Measurements from ENCODE around the gene TRIO. TPM values are rescaled to one million over a fixed set of nuclear protein-coding genes. Genes with fewer than 3 reads are reported as not detected.

Gene TRIO
- total and polyA plus RNA-seq, 10 of the 15 experiments (the other 5 are each of a cell fraction or from before 2014, with no cell fraction given): 5.1 to 96.4 (median 44.6) TPM

DNA sequence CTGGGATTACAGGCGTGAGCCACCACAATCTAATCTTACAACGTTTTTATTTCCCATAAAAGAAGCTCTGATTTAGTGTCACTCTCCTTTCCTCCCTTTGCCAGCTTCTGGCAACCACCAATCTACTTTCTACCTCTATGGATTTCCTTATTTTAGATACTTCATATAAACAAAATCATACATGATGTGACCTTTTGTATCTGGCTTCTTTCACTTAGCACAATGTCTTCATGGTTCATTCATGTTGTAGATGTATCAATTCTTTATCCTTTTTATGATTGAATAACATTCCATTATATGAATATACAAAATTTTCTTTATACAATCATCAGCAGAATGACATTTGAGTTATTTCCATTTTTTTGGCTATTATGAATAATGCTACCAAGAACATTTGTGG lies 9.7 kb upstream of the TRIO start:
- RAD21 ChIA-PET (ENCODE audit: unreplicated experiment): interaction anchor here (1.6 kb wide), 1 partner anchor 52 kb away, joined by 3 read pairs; no protein-coding TSS in a partner anchor
- WGBS (ENCODE audit: insufficient coverage, insufficient replicate concordance, low lambda C conversion rate, missing lambda C conversion rate): 23% methylated on average over 2 of the region's 2 CpGs
- TF ChIP-seq CBX3 (IDR thresholded peaks at IDR 0.05; ENCODE audit: borderline replicate concordance, low read depth) (no peak), LARP7 (IDR thresholded peaks at IDR 0.05) (no peak), SMAD1 (IDR thresholded peaks at IDR 0.05; ENCODE audit: low read depth, partially characterized antibody) (no peak), TCF7 (IDR thresholded peaks at IDR 0.05; ENCODE audit: borderline replicate concordance) (no peak), SMARCA5 (IDR thresholded peaks at IDR 0.05) (no peak), MEF2A (IDR thresholded peaks at IDR 0.05; ENCODE audit: insufficient read depth, low read depth, low read length) (no peak)
- Histone ChIP-seq H3K36me3 (ENCODE audit: control insufficient read depth in 2 of 2, insufficient read depth in 2 of 2, low read length in 1 of 2) (no peaks in the 10 kb centered on the region), H4K20me1 (ENCODE audit: control insufficient read depth, insufficient read depth) (no peaks in the 10 kb centered on the region), H3K9ac (ENCODE audit: control insufficient read depth, insufficient read depth, low read length) (no peak overlapping the region), H3K9me3 (replicated peaks; ENCODE audit: control insufficient read depth, insufficient read depth, low read length) (peaks cover 6% of the 10 kb centered on the region; the same call in 2 of the 3 replicates), H3K27ac (ENCODE audit: control insufficient read depth, insufficient read depth) (no peak overlapping the region), H3K4me3 (no peak overlapping the region), H2AFZ (ENCODE audit: control insufficient read depth, low read depth, low read length) (no peak overlapping the region), H3K4me1 (ENCODE audit: control insufficient read depth, insufficient read depth, low read length) (no peaks in the 10 kb centered on the region), H3K79me2 (ENCODE audit: control insufficient read depth, insufficient read depth, low read length) (no peaks in the 10 kb centered on the region), H3K27me3 (replicated peaks in 1 of 2; ENCODE audit: control insufficient read depth in 2 of 2, insufficient read depth in 2 of 2, low read length in 1 of 2) (no peaks in the 10 kb centered on the region; a peak in 2 of 4 replicates), H3K4me2 (ENCODE audit: control insufficient read depth, insufficient read depth) (no peak overlapping the region)
- BruUV-seq (replicated peaks): no TSS peak
- FAIRE-seq (no peak), DNase-seq (ENCODE audit: low read depth, low spot score) (no peak), ATAC-seq (no peak)
- POLR2A ChIA-PET: no interaction called here
- intact Hi-C loops (cut with micrococcal nuclease; ENCODE audit: unreplicated experiment): no loop called here
- CTCF ChIA-PET: no interaction called here
- in situ Hi-C loops (cut with MboI): no loop called here
- SMC1A ChIA-PET (ENCODE audit: uncharacterized antibody, unreplicated experiment): interaction anchor here (1.4 kb wide), 1 partner anchor 19 kb away, joined by 3 read pairs; no protein-coding TSS in a partner anchor

DNA sequence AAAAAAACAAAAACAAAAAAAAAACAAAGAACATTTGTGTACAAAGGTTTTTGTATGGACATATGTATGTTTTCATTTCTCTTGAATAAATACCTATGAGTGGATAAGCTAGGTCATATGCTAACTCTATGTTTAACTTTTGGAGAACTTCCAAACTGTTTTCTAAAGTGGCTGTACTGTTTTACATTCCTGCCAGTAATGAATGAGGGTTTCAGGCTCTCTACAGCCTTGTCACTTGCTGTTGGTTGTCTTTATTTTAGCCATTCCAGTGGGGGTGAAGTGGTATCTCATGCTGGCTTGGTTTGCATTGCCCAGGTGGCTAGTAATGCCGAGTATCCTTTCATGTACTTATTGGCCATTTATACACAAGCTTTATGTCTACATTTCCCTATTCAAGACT lies 9.1 kb upstream of the TRIO start:
- TF ChIP-seq, protein P1, sequence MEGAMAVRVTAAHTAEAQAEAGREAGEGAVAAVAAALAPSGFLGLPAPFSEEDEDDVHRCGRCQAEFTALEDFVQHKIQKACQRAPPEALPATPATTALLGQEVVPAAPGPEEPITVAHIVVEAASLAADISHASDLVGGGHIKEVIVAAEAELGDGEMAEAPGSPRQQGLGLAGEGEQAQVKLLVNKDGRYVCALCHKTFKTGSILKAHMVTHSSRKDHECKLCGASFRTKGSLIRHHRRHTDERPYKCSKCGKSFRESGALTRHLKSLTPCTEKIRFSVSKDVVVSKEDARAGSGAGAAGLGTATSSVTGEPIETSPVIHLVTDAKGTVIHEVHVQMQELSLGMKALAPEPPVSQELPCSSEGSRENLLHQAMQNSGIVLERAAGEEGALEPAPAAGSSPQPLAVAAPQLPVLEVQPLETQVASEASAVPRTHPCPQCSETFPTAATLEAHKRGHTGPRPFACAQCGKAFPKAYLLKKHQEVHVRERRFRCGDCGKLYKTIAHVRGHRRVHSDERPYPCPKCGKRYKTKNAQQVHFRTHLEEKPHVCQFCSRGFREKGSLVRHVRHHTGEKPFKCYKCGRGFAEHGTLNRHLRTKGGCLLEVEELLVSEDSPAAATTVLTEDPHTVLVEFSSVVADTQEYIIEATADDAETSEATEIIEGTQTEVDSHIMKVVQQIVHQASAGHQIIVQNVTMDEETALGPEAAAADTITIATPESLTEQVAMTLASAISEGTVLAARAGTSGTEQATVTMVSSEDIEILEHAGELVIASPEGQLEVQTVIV (IDR thresholded peaks at IDR 0.05; ENCODE audit: borderline replicate concordance, partially characterized antibody): no peak
- TF ChIP-seq SIX5 (IDR thresholded peaks at IDR 0.05; ENCODE audit: low read depth, low read length, severe bottlenecking) (no peak), BRCA1 (IDR thresholded peaks at IDR 0.05; ENCODE audit: low read depth, low read length) (no peak), CHD1 (IDR thresholded peaks at IDR 0.05; ENCODE audit: low read depth, low read length) (no peak), RUNX3 (IDR thresholded peaks at IDR 0.05; ENCODE audit: low read length) (no peak), WRNIP1 (IDR thresholded peaks at IDR 0.05; ENCODE audit: borderline replicate concordance, low read depth, low read length) (no peak), KDM1A (IDR thresholded peaks at IDR 0.05; ENCODE audit: borderline replicate concordance) (no peak), EP300 (IDR thresholded peaks at IDR 0.05; ENCODE audit: borderline replicate concordance in 1 of 2, control insufficient read depth in 1 of 2, low read depth in 2 of 2, low read length in 2 of 2) (no peak)
- TF ChIP-seq, protein P2, sequence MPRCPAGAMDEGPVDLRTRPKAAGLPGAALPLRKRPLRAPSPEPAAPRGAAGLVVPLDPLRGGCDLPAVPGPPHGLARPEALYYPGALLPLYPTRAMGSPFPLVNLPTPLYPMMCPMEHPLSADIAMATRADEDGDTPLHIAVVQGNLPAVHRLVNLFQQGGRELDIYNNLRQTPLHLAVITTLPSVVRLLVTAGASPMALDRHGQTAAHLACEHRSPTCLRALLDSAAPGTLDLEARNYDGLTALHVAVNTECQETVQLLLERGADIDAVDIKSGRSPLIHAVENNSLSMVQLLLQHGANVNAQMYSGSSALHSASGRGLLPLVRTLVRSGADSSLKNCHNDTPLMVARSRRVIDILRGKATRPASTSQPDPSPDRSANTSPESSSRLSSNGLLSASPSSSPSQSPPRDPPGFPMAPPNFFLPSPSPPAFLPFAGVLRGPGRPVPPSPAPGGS (IDR thresholded peaks at IDR 0.05; ENCODE audit: borderline replicate concordance, insufficient read depth, low read depth, low read length, poor library complexity, severe bottlenecking): no peak
- Histone ChIP-seq H3K4me1 (ENCODE audit: control insufficient read depth, insufficient read depth, low read length) (no peaks in the 10 kb centered on the region), H3K27me3 (replicated peaks in 1 of 2; ENCODE audit: control insufficient read depth in 2 of 2, insufficient read depth in 2 of 2, low read length in 1 of 2) (no peaks in the 10 kb centered on the region; a peak in 2 of 4 replicates), H3K4me2 (ENCODE audit: control insufficient read depth, insufficient read depth) (no peak overlapping the region), H3K4me3 (no peak overlapping the region), H3K79me2 (ENCODE audit: control insufficient read depth, insufficient read depth, low read length) (no peaks in the 10 kb centered on the region), H2AFZ (ENCODE audit: control insufficient read depth, low read depth, low read length) (no peak overlapping the region), H3K27ac (ENCODE audit: control insufficient read depth, insufficient read depth) (no peak overlapping the region), H3K9ac (ENCODE audit: control insufficient read depth, insufficient read depth, low read length) (no peak overlapping the region), H3K36me3 (ENCODE audit: control insufficient read depth in 2 of 2, insufficient read depth in 2 of 2, low read length in 1 of 2) (no peaks in the 10 kb centered on the region), H3K9me3 (replicated peaks; ENCODE audit: control insufficient read depth, insufficient read depth, low read length) (peaks cover 6% of the 10 kb centered on the region; the same call in 2 of the 3 replicates), H4K20me1 (ENCODE audit: control insufficient read depth, insufficient read depth) (no peaks in the 10 kb centered on the region)
- ATAC-seq (no peak), FAIRE-seq (no peak), DNase-seq (ENCODE audit: low read depth, low spot score) (no peak)
- intact Hi-C loops (cut with micrococcal nuclease; ENCODE audit: unreplicated experiment) (no loop called here), in situ Hi-C loops (cut with MboI) (no loop called here)
- WGBS (ENCODE audit: insufficient coverage, insufficient replicate concordance, low lambda C conversion rate, missing lambda C conversion rate): 92% methylated on average over 1 of the region's 1 CpG
- ChIA-PET CTCF (no interaction called here), RAD21 (ENCODE audit: unreplicated experiment) (interaction anchor here (1.6 kb wide), 1 partner anchor 51 kb away, joined by 3 read pairs; no protein-coding TSS in a partner anchor), POLR2A (no interaction called here), SMC1A (ENCODE audit: uncharacterized antibody, unreplicated experiment) (interaction anchor here (0.7 to 1.0 kb wide), 2 partner anchors 9 to 151 kb away, joined by 3 read pairs; no protein-coding TSS in a partner anchor)
- BruUV-seq (replicated peaks): no TSS peak
